Hippocampal formation (tissue), 2 donors: ENCODE data around the gene EFHC1.
"Not testable (repeated sequence)": the region's sequence is repeated elsewhere in the genome, so short reads cannot be mapped to it uniquely, and the experiment has no call there.

Experiments used
- DNase-seq, 2 donors: peaks; one replicate each; lab custom pipeline; 2025; lab: John Stamatoyannopoulos, UW

The EFHC1 gene

GRCh38 chr6:52399511-52400312 is 20.4 kb upstream of the EFHC1 start:
- peak; percentile 20 to 80 for DNase-seq

DNA sequence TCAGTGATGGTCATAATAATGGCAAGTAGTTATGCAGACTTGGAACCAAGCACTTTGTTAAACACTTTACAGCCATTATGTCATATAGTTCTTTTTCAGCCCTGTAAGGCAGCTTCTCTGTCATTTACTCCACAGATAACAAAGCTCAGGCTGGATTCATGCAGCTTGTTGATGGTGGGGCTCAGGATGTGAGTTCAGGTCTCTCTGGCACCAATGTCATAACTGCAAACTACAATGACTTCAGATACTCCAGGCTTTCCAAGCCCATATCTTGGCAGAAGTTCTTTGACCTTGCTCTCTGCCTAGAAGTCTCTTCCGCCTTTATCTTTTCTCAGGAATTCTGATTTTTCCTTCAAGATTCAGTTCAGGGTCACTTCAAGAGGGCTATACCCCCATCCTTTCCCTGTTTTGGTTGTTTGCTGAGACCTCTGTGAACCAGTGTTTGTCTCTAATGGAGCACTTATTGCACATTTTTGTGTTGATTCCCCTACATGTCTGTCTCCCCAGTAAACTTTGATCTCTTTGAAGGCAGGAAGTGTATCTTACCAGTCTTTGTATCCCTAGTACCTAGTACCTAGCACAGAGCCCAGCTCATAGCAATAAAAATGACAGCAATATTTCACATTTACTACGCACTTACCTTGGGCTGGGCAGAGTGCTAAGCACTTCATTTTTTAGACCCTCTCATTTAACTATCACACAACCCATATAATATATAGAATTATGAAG is 19.7 kb upstream of the EFHC1 start:
- no peak for DNase-seq

DNA sequence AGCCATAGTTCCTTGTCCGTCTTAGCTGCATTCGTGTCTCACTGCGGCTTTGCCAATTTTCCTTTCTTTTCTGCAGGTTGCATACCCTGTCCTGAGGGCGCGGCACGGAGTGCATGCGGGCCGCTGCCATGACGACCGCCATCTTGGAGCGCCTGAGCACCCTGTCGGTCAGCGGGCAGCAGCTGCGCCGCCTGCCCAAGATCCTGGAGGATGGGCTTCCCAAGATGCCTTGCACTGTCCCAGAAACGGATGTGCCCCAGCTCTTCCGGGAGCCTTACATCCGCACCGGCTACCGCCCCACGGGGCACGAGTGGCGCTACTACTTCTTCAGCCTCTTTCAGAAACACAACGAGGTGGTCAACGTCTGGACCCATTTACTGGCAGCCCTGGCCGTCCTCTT is 17.1 kb upstream of the EFHC1 start:
- no peak for DNase-seq

DNA sequence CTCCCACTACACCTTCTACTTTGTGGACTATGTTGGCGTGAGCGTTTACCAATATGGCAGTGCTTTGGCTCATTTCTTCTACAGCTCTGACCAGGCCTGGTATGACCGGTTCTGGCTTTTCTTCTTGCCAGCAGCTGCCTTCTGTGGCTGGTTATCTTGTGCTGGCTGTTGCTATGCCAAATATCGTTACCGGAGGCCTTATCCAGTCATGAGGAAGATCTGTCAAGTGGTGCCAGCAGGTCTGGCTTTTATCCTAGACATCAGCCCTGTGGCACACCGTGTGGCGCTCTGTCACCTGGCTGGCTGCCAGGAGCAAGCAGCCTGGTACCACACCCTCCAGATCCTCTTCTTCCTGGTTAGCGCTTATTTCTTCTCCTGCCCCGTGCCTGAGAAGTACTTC is 16.5 kb upstream of the EFHC1 start:
- no peak for DNase-seq

DNA sequence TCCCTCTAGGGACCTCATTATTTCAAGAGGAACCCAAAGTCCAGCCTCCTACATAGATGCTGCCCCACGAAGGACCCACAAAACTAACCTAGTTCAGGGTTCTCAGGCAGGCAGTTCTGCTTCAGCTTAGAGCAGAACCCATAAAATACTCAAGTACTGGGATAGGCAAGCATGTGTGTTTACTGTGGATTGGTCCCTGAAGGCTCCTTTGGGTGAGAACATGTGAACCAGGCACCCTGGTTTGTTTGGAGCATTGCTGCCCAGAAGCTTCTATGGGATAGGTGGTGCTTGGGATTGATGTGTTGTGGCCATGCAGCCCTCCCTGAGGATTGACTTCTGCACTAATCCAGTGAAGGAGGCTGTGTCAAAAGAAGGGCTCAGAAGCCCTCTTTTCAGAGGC is 14.9 kb upstream of the EFHC1 start:
- no peak for DNase-seq

GRCh38 chr6:52407467-52407866 is 12.7 kb upstream of the EFHC1 start:
- DNase-seq: no peak

DNA sequence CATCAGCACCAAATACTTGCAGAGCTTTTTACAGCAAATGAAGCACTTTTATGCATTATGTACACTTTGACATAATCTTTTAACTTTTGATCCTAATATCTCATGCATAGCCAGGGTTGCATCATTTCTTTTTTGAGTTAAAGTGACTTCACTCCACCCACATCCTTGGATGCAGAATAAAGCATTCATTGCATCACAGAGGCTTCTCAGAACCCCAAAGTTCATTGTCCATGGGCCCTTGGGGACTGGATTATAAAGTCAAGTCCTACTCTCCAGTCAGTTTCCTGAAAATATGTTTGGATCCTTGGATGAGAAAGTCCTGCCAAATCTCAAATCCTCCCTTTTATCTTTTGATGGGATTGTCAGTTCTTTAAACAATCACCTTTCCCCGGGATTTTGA is 10.6 kb upstream of the EFHC1 start:
- DNase-seq: no peak

- DNase-seq: no peak
These were observed 9.2 kb upstream of the EFHC1 start for GRCh38 chr6:52410979-52411378.

DNA sequence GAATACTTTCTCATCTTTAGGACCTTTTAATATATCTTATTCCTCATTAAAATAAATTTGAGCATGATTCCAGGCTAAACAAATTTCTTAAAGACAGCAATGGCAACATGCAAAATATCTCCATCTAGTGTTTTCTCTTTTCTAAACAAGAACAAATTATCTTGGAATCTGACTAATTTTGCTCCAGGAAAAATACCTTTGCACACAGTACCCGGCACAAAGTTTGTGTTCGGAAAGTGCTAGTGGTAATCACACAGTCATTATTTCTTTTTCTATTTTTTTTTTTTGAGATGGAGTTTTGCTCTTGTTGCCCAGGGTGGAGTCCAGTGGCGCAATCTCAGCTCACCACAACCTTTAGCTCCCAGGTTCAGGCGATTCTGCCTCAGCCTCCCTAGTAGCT is 8.2 kb upstream of the EFHC1 start:
- DNase-seq: no peak

DNA sequence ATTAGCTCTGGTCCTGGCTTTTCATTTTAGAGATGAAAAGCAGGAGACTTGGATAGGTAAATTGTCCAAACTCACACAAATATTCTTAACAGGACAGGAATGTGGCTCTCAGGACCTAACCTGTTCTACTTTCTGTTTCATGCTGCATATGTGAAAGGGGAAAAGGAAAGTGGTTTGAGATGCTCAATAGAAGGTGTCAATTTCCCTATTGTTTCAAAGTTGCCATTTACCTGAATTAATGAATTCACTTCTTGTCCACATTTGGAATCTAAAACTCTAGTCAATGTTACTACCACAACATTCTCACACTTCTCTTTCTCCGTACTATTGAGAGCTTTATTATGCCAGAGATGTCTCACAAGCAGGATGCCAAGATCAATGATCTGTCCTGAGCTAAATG is 4.8 kb upstream of the EFHC1 start:
- DNase-seq: no peak

- DNase-seq: no peak
These were observed 4.1 kb upstream of the EFHC1 start for GRCh38 chr6:52415917-52416628.

DNA sequence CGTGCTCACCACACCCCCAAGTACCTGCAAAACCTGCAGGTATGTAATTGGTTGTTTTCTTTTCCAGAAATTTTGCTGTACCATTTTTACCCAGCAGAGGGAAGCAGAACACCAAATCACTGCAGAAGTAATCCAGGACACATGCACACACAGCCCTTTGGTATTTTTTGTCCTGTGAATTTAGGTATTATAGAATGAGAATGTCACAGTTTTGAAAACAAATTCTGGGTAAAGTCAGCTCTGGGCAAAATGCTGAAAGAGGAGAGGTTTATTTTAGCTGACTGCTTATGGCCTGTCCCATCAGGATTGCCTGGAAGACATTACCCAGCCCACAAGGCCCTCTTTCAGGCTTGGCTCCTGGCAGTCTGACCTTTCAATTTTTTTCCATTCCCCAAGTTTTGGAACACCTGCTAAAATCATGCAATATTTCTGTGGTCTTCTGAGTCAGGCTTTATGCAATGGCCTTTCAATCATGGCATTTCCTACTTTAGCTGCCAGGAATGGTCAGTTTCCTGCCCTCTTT is 3.5 kb upstream of the EFHC1 start:
- no peak for DNase-seq

- no peak for DNase-seq
These were observed 2.4 kb upstream of the EFHC1 start for GRCh38 chr6:52417675-52418111.

DNA sequence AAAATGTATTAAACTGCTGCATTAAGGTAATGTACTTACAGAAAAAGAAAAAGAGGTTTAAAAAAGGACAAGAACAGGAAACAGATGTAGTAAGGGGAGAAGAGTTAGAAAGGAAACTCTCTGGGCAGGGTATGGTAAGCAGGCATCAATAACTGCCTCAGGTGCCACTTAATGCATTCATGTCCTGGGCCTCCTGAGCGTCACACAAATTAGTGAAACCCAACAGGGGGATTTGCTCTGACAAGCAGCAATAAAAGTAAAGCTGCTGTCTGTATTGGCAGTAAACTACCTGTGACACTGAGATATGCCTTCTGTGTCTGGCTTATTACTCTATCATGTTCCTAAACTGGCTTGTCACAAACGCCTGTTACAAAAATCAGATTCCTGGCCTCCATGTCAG is 1.5 kb upstream of the EFHC1 start:
- DNase-seq: no peak

DNA sequence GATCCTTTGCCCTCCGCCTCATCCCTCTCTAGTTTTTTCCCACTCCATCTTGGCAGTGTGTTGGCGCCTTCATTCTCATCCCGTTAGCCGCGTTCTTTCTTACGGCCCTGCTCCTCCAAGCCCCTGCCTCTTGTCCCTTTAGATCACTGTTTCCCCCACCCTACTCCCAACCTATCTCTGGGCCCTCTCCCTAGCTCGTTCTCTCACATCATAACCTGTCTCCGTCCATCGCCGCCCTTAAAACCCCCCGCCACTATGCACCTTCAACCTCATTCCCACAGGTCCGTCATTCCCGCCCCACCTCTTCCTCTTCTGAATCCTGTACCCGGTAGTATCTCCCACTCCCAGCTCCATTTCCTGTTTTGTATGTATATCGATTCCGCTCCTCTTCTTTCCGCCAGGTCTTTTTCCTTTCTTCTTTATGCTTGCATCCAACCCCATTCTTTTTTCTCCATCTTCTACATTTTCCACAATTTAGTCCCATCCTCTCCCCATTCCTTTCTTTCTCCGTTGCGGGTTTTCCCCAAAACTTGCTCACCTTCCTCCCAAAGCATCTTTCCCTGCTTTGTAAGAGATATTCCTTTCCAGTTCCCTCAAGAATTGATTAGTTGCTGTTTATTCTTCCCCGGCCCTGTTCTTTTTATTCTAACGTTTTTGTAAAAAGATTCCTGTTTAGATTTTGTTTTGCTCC is 671 bp downstream of the EFHC1 start:
- DNase-seq: peak in 1 of 2 donors; percentile 50

GRCh38 chr6:52422156-52422555 is 2.0 kb downstream of the EFHC1 start:
- no peak for DNase-seq

- DNase-seq: no peak
These were observed 3.3 kb downstream of the EFHC1 start for GRCh38 chr6:52423448-52423847.

DNA sequence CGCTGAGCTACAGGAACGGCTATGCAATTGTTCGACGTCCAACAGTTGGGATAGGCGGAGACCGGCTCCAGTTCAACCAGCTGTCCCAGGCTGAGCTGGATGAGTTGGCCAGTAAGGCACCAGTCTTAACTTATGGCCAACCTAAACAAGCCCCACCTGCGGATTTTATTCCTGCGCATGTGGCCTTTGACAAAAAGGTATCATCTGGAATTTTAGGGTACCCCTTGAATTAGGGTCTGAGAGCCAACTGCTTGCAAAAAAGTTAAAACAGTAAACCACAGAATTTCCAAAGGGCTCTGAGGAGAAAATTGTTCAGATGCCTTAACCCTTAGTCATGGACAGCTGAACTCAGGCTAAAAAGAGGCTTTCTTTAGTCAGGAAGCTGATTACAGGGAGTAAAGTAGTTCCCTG is 3.8 kb downstream of the EFHC1 start:
- DNase-seq: no peak

GRCh38 chr6:52424513-52424912 is 4.4 kb downstream of the EFHC1 start:
- DNase-seq: no peak

- DNase-seq: no peak
These were observed 6.5 kb downstream of the EFHC1 start for GRCh38 chr6:52426667-52427066.

GRCh38 chr6:52433294-52433693 is 13.2 kb downstream of the EFHC1 start:
- not testable (repeated sequence) for DNase-seq

- no peak for DNase-seq
These were observed 15.2 kb downstream of the EFHC1 start for GRCh38 chr6:52435345-52435744.
